K562 (cell line): ENCODE measurements around the gene PMM1. TPM values are rescaled to one million over a fixed set of nuclear protein-coding genes. Genes with fewer than 3 reads are reported as not detected.

Source experiments
- ATAC-seq: fragments of 200-7000 bp; cut with Tn5 transposase; 3 replicates; pipeline ENCODE4 v1.9.1; 2020; ENCODE audit warnings: moderate library complexity
- BruUV-seq: library from RNA; stranded (reverse); fragments of 400-500 nt; replicated peaks from 2 replicates; lab custom pipeline; 2021; lab: Mats Ljungman, UMichigan
- CTCF ChIA-PET: fragments of 300-600 bp; formaldehyde crosslinking; extraction: SDS; loops from one replicate; lab custom pipeline; 2021; ENCODE audit warnings: low intra/inter-chr PET ratio; lab: Yijun Ruan, JAX
- POLR2A ChIA-PET: fragments of 300-600, 350-650 bp; sonication (Branson Sonifier 250); formaldehyde crosslinking; extraction: SDS; loops from one replicate; lab custom pipeline; 2021; ENCODE audit warnings: antibody characterized with exemption, inconsistent platforms; lab: Yijun Ruan, JAX
- DNase-seq, 4 experiments: peaks; one replicate each; pipeline versions ENCODE4 v3.0.0 to v3.0.0-alpha.2; 2011 to 2018; ENCODE audit warnings: low spot score in 3 of 4, mixed read lengths in 3 of 4; ENCODE audit errors: extremely low read depth in 1 of 4
- FAIRE-seq: peaks from 2 replicates; lab custom pipeline; 2011; peaks lifted over from hg19 to GRCh38; lab: Jason Lieb, UNC
- H2AFZ ChIP-seq: 2 replicates; pipeline ENCODE4 v1.6.0; 2011; ENCODE audit warnings: low read depth, low read length, control low read depth, inconsistent platforms
- H3K27ac ChIP-seq: fragments of 200-600 bp; 3 replicates; pipeline ENCODE4 v1.8.0; 2011; ENCODE audit warnings: low read depth, mild to moderate bottlenecking, control low read depth, inconsistent platforms, low read length, moderate library complexity, mixed read lengths; ENCODE audit errors: extremely low read depth
- H3K27me3 ChIP-seq, 2 experiments: fragments of 300-600 bp in 1 of 2; 2 replicates in 1 of 2; 3 replicates in 1 of 2; pipeline versions ENCODE4 v1.6.0 to v1.8.0; 2011; ENCODE audit warnings: inconsistent platforms in 2 of 2, low read length in 2 of 2, mild to moderate bottlenecking in 1 of 2, mixed read lengths in 1 of 2, moderate library complexity in 1 of 2; ENCODE audit not compliant: control insufficient read depth in 2 of 2, insufficient read depth in 2 of 2
- H3K36me3 ChIP-seq: fragments of 300-600 bp; 3 replicates; pipeline ENCODE4 v1.8.0; 2011; ENCODE audit warnings: mild to moderate bottlenecking, low read length, inconsistent platforms; ENCODE audit not compliant: control insufficient read depth, insufficient read depth
- H3K4me1 ChIP-seq, 2 experiments: fragments of 200-600 bp in 1 of 2; replicated peaks in 1 of 2; 2 replicates in 1 of 2; 3 replicates in 1 of 2; pipeline versions ENCODE4 v1.5.1 to v1.8.0; 2011; ENCODE audit warnings: inconsistent platforms in 2 of 2, low read length in 2 of 2, mild to moderate bottlenecking in 1 of 2, mixed read lengths in 1 of 2, moderate library complexity in 1 of 2; ENCODE audit not compliant: control insufficient read depth in 2 of 2, insufficient read depth in 2 of 2
- H3K4me2 ChIP-seq: 2 replicates; pipeline ENCODE4 v1.6.1; 2011; ENCODE audit warnings: low read length, control low read depth, inconsistent platforms, mixed read lengths; ENCODE audit not compliant: insufficient read depth
- H3K4me3 ChIP-seq: fragments of 200-600 bp; sonication (generic), shearing (Covaris generic); 2 replicates; pipeline ENCODE4 v1.5.1; 2016; ENCODE audit warnings: control low read depth, inconsistent platforms
- H3K79me2 ChIP-seq: fragments of 200-600 bp; 3 replicates; pipeline ENCODE4 v1.8.0; 2011; ENCODE audit warnings: low read length, inconsistent platforms; ENCODE audit not compliant: control insufficient read depth, insufficient read depth
- H3K9ac ChIP-seq, 2 experiments: 2 replicates each; pipeline versions ENCODE4 v1.6.0 to v1.6.1; 2011; ENCODE audit warnings: low read depth in 2 of 2, low read length in 2 of 2, control low read depth in 1 of 2, inconsistent platforms in 1 of 2, mild to moderate bottlenecking in 1 of 2, mixed read lengths in 1 of 2; ENCODE audit not compliant: insufficient read depth in 1 of 2
- H3K9me1 ChIP-seq: one replicate; pipeline ENCODE4 v1.6.0; 2011; ENCODE audit warnings: inconsistent platforms, mild to moderate bottlenecking, low read length, moderate library complexity; ENCODE audit not compliant: control insufficient read depth, insufficient read depth
- H3K9me3 ChIP-seq: replicated peaks from 2 replicates; pipeline ENCODE4 v1.5.1; 2011; ENCODE audit warnings: low read depth, low read length, inconsistent platforms; ENCODE audit not compliant: control insufficient read depth, insufficient read depth
- H4K20me1 ChIP-seq: replicated peaks from 2 replicates; pipeline ENCODE4 v1.6.1; 2011; ENCODE audit warnings: low read length, inconsistent platforms, mixed read lengths; ENCODE audit not compliant: control insufficient read depth, insufficient read depth
- CBFA2T3 ChIP-seq: fragments of 450-650 bp; IDR thresholded peaks from 2 replicates; pipeline ENCODE4 v1.6.1; 2017
- CTBP1 ChIP-seq: fragments of 450-650 bp; IDR thresholded peaks from 2 replicates; pipeline ENCODE4 v1.6.1; 2016; ENCODE audit warnings: borderline replicate concordance
- ESRRA ChIP-seq: fragments of 450-650 bp; IDR thresholded peaks from 2 replicates; pipeline ENCODE4 v1.6.1; 2014; ENCODE audit warnings: low read depth, mild to moderate bottlenecking, moderate library complexity, borderline replicate concordance
- FOXA3 ChIP-seq, 2 experiments: fragments of 450-650 bp in 1 of 2; sonication (generic) in 1 of 2; formaldehyde crosslinking; IDR thresholded peaks in 1 of 2; conservative IDR thresholded peaks in 1 of 2; 2 replicates each; pipeline versions ENCODE4 v1.4.0 to v1.8.0; 2020 to 2022; ENCODE audit warnings: mild to moderate bottlenecking in 2 of 2, missing genetic modification reagents in 1 of 2
- GABPA ChIP-seq: fragments of 200-800 bp; sonication (Bioruptor generic); conservative IDR thresholded peaks from 2 replicates; pipeline ENCODE4 v1.6.1; 2016; ENCODE audit warnings: low read depth, missing genetic modification characterization, missing compliant biosample characterization
- GATA2 ChIP-seq: sonication (generic); formaldehyde crosslinking; IDR thresholded peaks from 2 replicates; pipeline ENCODE4 v1.4.0; 2020; ENCODE audit warnings: mild to moderate bottlenecking, missing genetic modification reagents
- HDGF ChIP-seq: fragments of 450-650 bp; IDR thresholded peaks from 2 replicates; pipeline ENCODE4 v1.6.1; 2016
- KLF13 ChIP-seq: fragments of 450-650 bp; IDR thresholded peaks from 2 replicates; pipeline ENCODE4 v1.6.1; 2016; ENCODE audit warnings: missing genetic modification characterization, low read depth, mild to moderate bottlenecking, missing compliant biosample characterization, moderate library complexity, borderline replicate concordance
- SPI1 ChIP-seq: IDR thresholded peaks from 2 replicates; pipeline ENCODE4 v1.6.1; 2011; ENCODE audit warnings: low read depth, low read length, control low read depth, borderline replicate concordance
- TCF7 ChIP-seq: sonication (generic); IDR thresholded peaks from 2 replicates; pipeline ENCODE4 v1.6.1; 2016; ENCODE audit warnings: antibody characterized with exemption, borderline replicate concordance
- ZFX ChIP-seq: sonication (generic); formaldehyde crosslinking; IDR thresholded peaks from 2 replicates; pipeline ENCODE4 v1.8.0; 2022; ENCODE audit warnings: mild to moderate bottlenecking, missing genetic modification reagents, moderate library complexity
- ZNF12 ChIP-seq: sonication (generic); formaldehyde crosslinking; IDR thresholded peaks from 2 replicates; pipeline ENCODE4 v1.4.0; 2020; ENCODE audit warnings: mild to moderate bottlenecking, missing genetic modification reagents
- ZNF239 ChIP-seq: fragments of 250-450 bp; sonication (Bioruptor Pico); IDR thresholded peaks from 2 replicates; pipeline ENCODE4 v1.4.0; 2020; ENCODE audit warnings: mild to moderate bottlenecking
- ZNF707 ChIP-seq: fragments of 250-450 bp; sonication (Bioruptor Pico); conservative IDR thresholded peaks from 2 replicates; pipeline ENCODE4 v1.8.0; 2022; ENCODE audit warnings: inconsistent platforms, mild to moderate bottlenecking, moderate library complexity
- WGBS: fragments of 100-300 bp; shearing (Covaris generic); methylation state at CpG from one replicate; pipeline ENCODE4 v1.1.6; 2016; ENCODE audit warnings: low coverage, mixed read lengths; ENCODE audit not compliant: insufficient coverage; ENCODE audit errors: missing lambda C conversion rate; 5-methylcytosine and 5-hydroxymethylcytosine counted together
- in situ Hi-C: fragments of 300-500 bp; cut with MboI; formaldehyde crosslinking; loops from 4 replicates; pipeline ENCODE4 v1.15.0; 2018; ENCODE audit warnings: inconsistent platforms, mixed read lengths
- intact Hi-C: fragments of 100-400 bp; cut with micrococcal nuclease; formaldehyde crosslinking; loops from 2 replicates; pipeline ENCODE4 v1.14.2; 2022
- polyA plus RNA-seq, 8 experiments: library from polyadenylated mRNA; depleted of rRNA in 4 of 8; stranded (reverse) in 5 of 8; unstranded in 3 of 8; fragments of >200 nt; fragmentation: Nextera tagmentation in 2 of 8; fragmentation: Illumina TruSeq in 1 of 8; extraction: Ambion mirVana in 2 of 8; extraction: Trizol in 1 of 8; gene quantifications; 2 replicates each; pipeline versions ENCODE4 v1.2.1 to v1.2.3, GENCODE V29; 2011 to 2014; ENCODE audit warnings: inconsistent platforms in 1 of 8, missing spikeins in 1 of 8
- total RNA-seq, 7 experiments: library from RNA; depleted of rRNA in 6 of 7; stranded (reverse); fragments of >200 nt in 6 of 7; fragmentation: Illumina TruSeq in 2 of 7; extraction: Trizol in 2 of 7; gene quantifications; 2 replicates each; pipeline versions ENCODE4 v1.2.1 to v1.2.3, GENCODE V29; 2011 to 2021; ENCODE audit warnings: low replicate concordance in 1 of 7

Gene PMM1
- total and polyA plus RNA-seq, 9 of the 15 experiments (the other 6 are each of a cell fraction or from before 2014, with no cell fraction given), result 10.2 to 31.7 (median 20.3) TPM

DNA sequence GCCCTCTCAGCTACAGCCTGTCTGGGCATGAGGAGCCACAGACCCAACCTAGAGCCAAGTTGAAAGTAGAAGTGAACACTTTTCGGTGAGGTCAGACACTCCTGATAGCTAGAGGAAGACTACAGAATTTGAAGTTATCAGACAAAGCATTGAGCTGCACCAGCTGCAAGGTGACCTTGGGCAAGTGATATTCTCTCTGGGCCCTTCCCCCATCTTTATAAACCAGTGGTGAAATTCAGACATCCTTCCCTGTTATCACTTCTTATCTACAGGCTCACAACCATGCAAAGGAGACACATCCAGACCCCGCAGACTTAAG, 8.0 kb upstream of the PMM1 start:
- no peak overlapping the region for H2AFZ ChIP-seq
- peaks cover 22 to 30% of the 10 kb centered on the region in 2 experiments for H3K4me1 ChIP-seq
- no peaks in the 10 kb centered on the region for H3K79me2 ChIP-seq
- peaks cover 25% of the 10 kb centered on the region for H3K36me3 ChIP-seq
- FAIRE-seq, result peak; percentile 65
- H4K20me1 ChIP-seq, result no peaks in the 10 kb centered on the region
- in situ Hi-C loops (no loop called here), intact Hi-C loops (loop anchor here (2.0 kb wide), 1 partner anchor 21 kb away; no protein-coding TSS in a partner anchor)
- H3K27ac ChIP-seq, result peak overlapping the region; percentile 68; the same call in 2 of the 3 replicates
- DNase-seq, result no peak
- peak; percentile 33 for ATAC-seq
- BruUV-seq, result no TSS peak
- peak overlapping the region; percentile 51 to 84; a peak in 2 of 4 replicates for H3K9ac ChIP-seq
- CTCF ChIA-PET, result interaction anchor here (0.7 kb wide), 1 partner anchor 44 kb away, joined by 3 read pairs; no protein-coding TSS in a partner anchor
- WGBS, result 19% methylated on average over 2 of the region's 2 CpGs
- H3K4me2 ChIP-seq, result peak overlapping the region; percentile 62
- H3K27me3 ChIP-seq, result no peaks in the 10 kb centered on the region
- TF ChIP-seq FOXA3 (CRISPR knock-in tag; conservative IDR thresholded peaks at IDR 0.05 in 1 of 2, IDR thresholded peaks at IDR 0.05 in 1 of 2), result no peak
- TF ChIP-seq GATA2 (CRISPR knock-in tag), result no peak
- TF ChIP-seq CBFA2T3, result peak; percentile 50
- no peak for TF ChIP-seq ZNF707 (CRISPR knock-in tag)
- 0 out of 2 replicates have a peak, but pooled peaks have one; percentile 8 for TF ChIP-seq HDGF
- TF ChIP-seq ZNF12 (CRISPR knock-in tag), result no peak
- peak; percentile 94 for TF ChIP-seq ESRRA
- no peak for TF ChIP-seq KLF13 (tag)
- no peak for TF ChIP-seq GABPA (tag)
- TF ChIP-seq CTBP1, result 0 out of 2 replicates have a peak, but pooled peaks have one; percentile 4
- TF ChIP-seq ZNF239 (CRISPR knock-in tag), result no peak
- no peak for TF ChIP-seq TCF7
- peak; percentile 3; the same call in 1 of the 2 replicates for TF ChIP-seq ZFX (CRISPR knock-in tag)
- TF ChIP-seq SPI1, result no peak
- H3K4me3 ChIP-seq, result no peak overlapping the region
- H3K9me3 ChIP-seq, result no peaks in the 10 kb centered on the region
- POLR2A ChIA-PET, result interaction anchor here (0.7 to 1.3 kb wide), 3 partner anchors 21 to 24 kb away, joined by 3 to 7 read pairs (median 3); no protein-coding TSS in a partner anchor
- peaks cover 6% of the 10 kb centered on the region for H3K9me1 ChIP-seq
